ENCODE data around the gene DNTTIP2. TPM values are rescaled to one million over a fixed set of nuclear protein-coding genes. Genes with fewer than 3 reads are reported as not detected.

Gene DNTTIP2
- total and polyA plus RNA-seq, 2 donors from 2014 or later = 47.3 to 48.4 TPM

DNA sequence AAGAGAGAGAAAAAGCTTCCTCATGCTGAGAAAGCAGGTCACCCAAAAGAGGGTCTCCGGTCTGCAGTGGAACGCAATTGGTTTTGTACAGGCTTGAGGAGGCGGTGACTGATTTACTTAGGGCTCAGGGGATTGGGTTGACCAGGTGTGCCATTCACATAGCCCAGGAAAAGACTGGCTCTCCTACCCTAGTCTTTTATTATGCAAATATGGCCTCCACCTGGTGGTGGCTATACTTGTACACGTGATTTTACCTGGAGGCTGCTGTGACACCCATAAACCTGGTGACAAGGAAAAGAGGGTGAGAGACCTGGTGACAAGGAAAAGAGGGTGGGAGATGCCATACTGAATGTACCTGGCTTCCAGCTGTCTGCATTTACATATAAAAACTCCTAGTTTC lies 49.9 kb downstream of the DNTTIP2 start:
- Histone ChIP-seq H3K4me3 (ENCODE audit: low read length in 3 of 3) (no peak overlapping the region), H3K27me3 (ENCODE audit: control insufficient read depth, insufficient read depth, low read length) (no peaks in the 10 kb centered on the region), H3K9ac (ENCODE audit: low read length in 3 of 3) (no peak overlapping the region), H3K9me3 (ENCODE audit: control insufficient read depth in 2 of 3, insufficient read depth in 1 of 3, low read length in 3 of 3) (no peaks in the 10 kb centered on the region), H3K27ac (ENCODE audit: low read depth in 2 of 2, low read length in 2 of 2) (no peak overlapping the region), H3K4me1 (ENCODE audit: control insufficient read depth in 2 of 3, insufficient read depth in 2 of 3, low read depth in 1 of 3, low read length in 3 of 3) (no peaks in the 10 kb centered on the region), H3K36me3 (ENCODE audit: control insufficient read depth in 2 of 3, insufficient read depth in 3 of 3, low read length in 3 of 3) (no peaks in the 10 kb centered on the region)
- TF ChIP-seq, protein P1, sequence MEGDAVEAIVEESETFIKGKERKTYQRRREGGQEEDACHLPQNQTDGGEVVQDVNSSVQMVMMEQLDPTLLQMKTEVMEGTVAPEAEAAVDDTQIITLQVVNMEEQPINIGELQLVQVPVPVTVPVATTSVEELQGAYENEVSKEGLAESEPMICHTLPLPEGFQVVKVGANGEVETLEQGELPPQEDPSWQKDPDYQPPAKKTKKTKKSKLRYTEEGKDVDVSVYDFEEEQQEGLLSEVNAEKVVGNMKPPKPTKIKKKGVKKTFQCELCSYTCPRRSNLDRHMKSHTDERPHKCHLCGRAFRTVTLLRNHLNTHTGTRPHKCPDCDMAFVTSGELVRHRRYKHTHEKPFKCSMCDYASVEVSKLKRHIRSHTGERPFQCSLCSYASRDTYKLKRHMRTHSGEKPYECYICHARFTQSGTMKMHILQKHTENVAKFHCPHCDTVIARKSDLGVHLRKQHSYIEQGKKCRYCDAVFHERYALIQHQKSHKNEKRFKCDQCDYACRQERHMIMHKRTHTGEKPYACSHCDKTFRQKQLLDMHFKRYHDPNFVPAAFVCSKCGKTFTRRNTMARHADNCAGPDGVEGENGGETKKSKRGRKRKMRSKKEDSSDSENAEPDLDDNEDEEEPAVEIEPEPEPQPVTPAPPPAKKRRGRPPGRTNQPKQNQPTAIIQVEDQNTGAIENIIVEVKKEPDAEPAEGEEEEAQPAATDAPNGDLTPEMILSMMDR (IDR thresholded peaks at IDR 0.05; ENCODE audit: borderline replicate concordance, extremely low read depth, insufficient read depth) = no peak
- FAIRE-seq (no peak), DNase-seq (no peak)
- intact Hi-C loops (cut with DNase I) = no loop called here

DNA sequence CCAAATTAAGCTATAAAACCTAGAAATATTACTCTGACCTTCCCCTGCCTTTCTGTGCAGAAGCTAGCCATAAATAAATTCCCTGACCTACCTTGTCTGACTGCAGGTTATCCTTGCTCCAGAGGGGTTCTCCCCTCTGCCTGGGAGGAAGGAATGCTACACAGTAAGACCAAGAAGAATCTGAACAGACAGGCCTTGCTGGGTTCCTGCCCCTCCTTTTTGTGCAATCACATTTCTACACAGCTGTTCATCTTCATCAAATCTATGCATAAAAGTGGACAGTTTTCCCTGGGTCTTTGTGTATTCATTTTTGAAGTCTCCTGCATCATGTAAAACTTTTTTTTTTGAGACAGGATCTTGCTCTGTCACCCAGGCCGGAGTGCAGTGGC lies 50.6 kb downstream of the DNTTIP2 start:
- Histone ChIP-seq H3K4me1 (ENCODE audit: control insufficient read depth in 2 of 3, insufficient read depth in 2 of 3, low read depth in 1 of 3, low read length in 3 of 3) (no peaks in the 10 kb centered on the region), H3K27me3 (ENCODE audit: control insufficient read depth, insufficient read depth, low read length) (no peaks in the 10 kb centered on the region)
- no peak for FAIRE-seq

DNA sequence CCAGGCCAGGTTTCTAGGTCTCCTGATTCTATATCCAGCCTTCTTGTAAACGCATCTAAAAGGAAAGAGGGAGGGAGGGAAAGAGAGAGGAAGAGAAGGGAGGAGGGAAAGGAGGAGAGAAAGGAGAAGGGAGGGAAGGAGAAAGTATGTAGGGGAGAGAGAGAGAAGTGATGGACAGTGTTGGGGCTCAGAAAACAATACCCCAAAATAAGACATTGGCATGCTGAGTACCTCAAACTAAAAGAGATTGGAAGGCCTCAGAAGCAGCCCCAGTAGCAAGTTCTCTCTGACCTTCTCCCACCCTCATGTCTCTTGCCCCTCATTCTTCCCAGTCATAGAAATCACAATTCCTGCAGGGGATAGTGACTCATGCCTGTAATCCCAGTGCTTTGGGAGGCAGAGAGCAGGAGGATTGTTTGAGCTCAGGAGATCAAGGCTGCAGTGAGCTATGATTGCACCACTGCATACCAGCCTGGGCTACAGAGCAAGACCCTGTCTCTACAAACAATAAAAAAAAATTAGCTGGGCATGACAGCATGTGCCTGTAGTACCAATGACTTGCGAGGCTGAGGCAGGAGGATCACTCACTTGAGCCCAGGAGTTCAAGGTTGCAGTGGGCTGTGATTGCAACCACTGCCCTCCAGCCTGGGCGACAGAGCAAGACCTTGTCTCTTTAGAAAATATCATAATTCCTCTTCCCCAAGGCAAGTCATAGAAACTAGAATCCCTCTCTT lies 51.2 kb downstream of the DNTTIP2 start:
- intact Hi-C loops (cut with DNase I) = no loop called here
- Histone ChIP-seq H3K27ac (ENCODE audit: low read depth in 2 of 2, low read length in 2 of 2) (no peak overlapping the region), H3K4me1 (ENCODE audit: control insufficient read depth in 2 of 3, insufficient read depth in 2 of 3, low read depth in 1 of 3, low read length in 3 of 3) (no peaks in the 10 kb centered on the region), H3K9ac (ENCODE audit: low read length in 3 of 3) (no peak overlapping the region), H3K27me3 (ENCODE audit: control insufficient read depth, insufficient read depth, low read length) (no peaks in the 10 kb centered on the region), H3K36me3 (ENCODE audit: control insufficient read depth in 2 of 3, insufficient read depth in 3 of 3, low read length in 3 of 3) (no peaks in the 10 kb centered on the region), H3K4me3 (ENCODE audit: low read length in 3 of 3) (no peak overlapping the region), H3K9me3 (ENCODE audit: control insufficient read depth in 2 of 3, insufficient read depth in 1 of 3, low read length in 3 of 3) (no peaks in the 10 kb centered on the region)
- DNase-seq = no peak
- TF ChIP-seq, protein P1 (IDR thresholded peaks at IDR 0.05; ENCODE audit: borderline replicate concordance, extremely low read depth, insufficient read depth) = no peak
- no peak for FAIRE-seq

More for the DNA sequence above, 50.6 kb downstream of the DNTTIP2 start:
- no peak overlapping the region for H3K27ac ChIP-seq (ENCODE audit: low read depth in 2 of 2, low read length in 2 of 2)
- H3K4me3 ChIP-seq (ENCODE audit: low read length in 3 of 3) = no peak overlapping the region
- DNase-seq = no peak
- H3K9ac ChIP-seq (ENCODE audit: low read length in 3 of 3) = no peak overlapping the region
- no peaks in the 10 kb centered on the region for H3K9me3 ChIP-seq (ENCODE audit: control insufficient read depth in 2 of 3, insufficient read depth in 1 of 3, low read length in 3 of 3)
- H3K36me3 ChIP-seq (ENCODE audit: control insufficient read depth in 2 of 3, insufficient read depth in 3 of 3, low read length in 3 of 3) = no peaks in the 10 kb centered on the region
- TF ChIP-seq, protein P1 (IDR thresholded peaks at IDR 0.05; ENCODE audit: borderline replicate concordance, extremely low read depth, insufficient read depth) = no peak
- intact Hi-C loops (cut with DNase I) = no loop called here

Data from kidney (tissue), 14 donors.